HG02884 (cell line): ENCODE measurements around the gene DUSP22.
"Not testable (repeated sequence)": the region's sequence is repeated elsewhere in the genome, so short reads cannot be mapped to it uniquely, and the experiment has no call there.

Experiments
- ATAC-seq: cut with Tn5 transposase; IDR thresholded peaks from one replicate; pipeline ENCODE4 v1.9.1; 2021; ENCODE audit warnings: mild to moderate bottlenecking, moderate library complexity; ENCODE audit not compliant: unreplicated experiment

DUSP22 gene

DNA sequence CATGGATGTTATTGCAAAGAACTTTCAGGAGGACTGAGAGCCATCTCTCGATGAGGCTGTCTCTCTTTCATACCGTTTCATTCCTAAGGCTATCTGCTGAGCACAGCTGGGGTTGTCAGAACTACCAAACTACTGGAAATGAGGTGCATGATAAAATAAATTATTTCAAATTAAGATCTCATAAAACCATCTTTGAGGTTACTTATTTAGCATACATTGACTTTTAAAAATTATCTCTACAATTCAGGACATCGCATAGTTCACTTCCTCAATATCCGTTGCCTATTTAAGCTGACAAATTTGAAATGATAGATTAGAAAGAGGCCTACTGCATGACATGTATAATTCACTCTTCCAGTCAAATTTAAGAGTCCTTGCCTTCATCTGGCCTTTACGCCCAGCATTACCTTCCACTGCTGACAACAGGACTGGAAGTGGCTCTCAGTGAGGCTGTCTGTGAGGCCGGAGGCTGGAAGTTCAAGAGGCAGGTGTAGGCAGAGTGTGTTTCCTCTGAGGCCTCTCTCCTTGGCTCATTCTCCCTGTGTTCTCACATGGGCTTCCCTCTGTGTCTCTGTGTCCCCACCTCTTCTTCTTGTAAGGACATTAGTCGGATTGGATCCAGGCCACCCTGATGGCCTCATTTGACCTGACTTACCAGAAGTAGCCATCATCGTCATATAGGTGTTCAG, 12.8 kb upstream of the DUSP22 start:
- ATAC-seq: no peak

DNA sequence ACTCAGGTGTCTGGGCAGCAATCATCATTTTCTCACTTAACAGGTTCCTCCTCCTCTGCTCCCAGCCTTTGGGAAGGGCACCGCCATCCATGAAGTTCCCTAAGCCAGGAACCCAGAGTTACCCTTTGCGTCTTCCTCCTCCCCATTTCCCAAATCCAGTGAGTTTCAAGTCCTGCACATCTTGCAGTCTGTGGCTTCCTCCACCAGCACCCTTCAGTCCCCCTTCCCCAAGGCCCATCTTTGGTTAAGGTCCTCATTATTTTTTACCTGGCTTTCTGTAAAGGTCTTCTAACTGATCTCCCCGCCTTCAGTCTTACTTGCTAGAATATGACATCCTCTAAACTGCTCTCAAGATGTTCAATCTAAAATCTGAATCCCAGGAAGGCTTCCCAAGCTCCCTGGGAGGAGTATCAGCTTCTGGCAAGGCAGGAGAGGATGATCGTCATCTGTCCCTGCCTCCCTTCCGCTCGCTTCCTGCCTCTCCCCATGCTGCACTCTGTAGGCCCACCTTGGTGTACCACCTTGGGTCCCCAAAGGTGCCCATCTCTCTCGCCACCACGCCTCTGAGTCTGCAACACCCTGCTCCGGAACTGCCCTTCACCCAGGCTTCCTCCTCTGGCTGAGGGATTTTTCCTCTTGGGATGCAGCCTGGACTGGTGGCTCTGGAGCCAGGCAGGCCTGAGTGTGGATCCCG, 11.4 kb upstream of the DUSP22 start:
- ATAC-seq: no peak

- no peak for ATAC-seq
Observed at GRCh38 chr6:281469-282103, 10.7 kb upstream of the DUSP22 start.

- no peak for ATAC-seq
Observed at GRCh38 chr6:282177-282866, 10.0 kb upstream of the DUSP22 start.

GRCh38 chr6:282867-283416, 9.3 kb upstream of the DUSP22 start:
- no peak for ATAC-seq

DNA sequence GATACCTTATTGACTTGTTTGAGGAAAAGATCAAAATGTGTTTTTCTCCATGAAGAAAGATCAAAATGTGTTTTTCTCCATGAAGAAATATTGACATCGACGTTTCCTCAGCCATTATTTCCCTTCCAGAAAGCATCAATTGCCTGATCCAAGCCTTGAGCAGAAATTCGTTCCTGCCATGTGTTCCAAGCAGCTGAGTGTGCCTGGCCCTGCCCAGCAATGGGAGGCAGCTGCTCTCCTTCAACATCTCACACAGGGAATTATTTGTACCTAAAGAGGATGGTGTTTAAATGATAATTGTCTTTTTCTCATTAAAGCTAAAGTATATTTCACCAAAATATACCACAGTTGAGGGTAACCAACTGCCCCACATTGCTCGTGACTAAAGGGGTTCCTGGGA, 7.8 kb upstream of the DUSP22 start:
- ATAC-seq: no peak

GRCh38 chr6:285030-285771, 7.1 kb upstream of the DUSP22 start:
- no peak for ATAC-seq

DNA sequence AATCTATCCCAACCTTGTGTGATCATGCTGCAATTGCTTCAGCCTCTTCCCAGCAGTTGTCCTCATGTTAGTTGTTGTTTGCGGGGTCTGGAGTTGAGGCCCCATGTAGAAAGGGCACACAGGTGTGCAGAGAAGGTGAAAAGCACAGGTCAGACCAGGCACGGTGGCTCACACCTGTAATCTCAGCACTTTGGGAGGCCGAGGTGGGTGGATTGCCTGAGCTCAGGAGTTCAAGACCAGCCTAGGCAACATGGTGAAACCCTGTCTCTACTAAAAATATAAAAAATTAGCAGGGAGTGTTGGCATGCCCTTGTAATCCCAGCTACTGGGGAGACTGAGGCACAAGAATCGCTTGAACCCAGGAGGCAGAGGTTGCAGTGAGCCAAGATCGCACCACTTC, 6.4 kb upstream of the DUSP22 start:
- not testable (repeated sequence) for ATAC-seq

GRCh38 chr6:286681-287488, 5.4 kb upstream of the DUSP22 start:
- no peak for ATAC-seq

- ATAC-seq: no peak
Observed at GRCh38 chr6:287489-287860, 4.8 kb upstream of the DUSP22 start.

GRCh38 chr6:288866-289265, 3.4 kb upstream of the DUSP22 start:
- ATAC-seq: no peak

DNA sequence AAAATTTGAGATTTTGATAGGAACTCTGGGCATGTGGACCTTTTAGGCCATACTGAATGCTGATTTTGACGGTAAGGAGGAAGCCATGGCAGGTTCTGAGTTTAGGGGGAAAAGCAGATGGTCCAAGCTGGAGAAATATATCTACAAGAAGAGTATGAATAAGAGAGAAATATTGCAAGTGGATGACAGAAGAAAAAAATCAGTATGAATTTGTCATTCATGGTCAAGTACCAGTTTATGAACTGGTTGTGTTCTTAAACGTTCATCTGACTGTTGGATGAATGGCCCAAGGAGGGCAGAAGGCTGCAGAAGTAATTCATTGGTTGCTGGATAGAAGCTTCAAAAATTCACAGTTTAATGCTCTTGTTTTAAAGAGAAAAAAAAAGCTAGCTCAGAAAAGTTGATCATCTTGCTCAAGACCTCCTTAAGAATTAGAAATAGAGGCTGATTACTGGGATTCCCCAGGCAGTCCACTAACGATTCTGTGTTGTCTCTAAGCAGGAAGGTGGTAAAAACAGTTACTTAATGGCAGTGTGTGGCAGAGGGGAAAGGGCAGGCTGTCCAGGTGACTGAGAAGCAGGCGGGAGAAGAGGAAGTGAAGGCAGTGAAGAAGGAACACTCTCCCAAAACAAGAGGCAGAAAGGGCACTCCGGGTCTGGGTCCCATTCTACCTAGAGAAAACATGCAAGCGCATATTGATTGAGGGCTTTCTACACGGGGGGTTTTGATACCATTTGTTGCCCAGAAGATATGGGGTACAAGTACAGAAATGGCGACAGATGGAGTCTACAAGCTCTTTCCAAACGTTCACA, 2.0 kb upstream of the DUSP22 start:
- no peak for ATAC-seq

DNA sequence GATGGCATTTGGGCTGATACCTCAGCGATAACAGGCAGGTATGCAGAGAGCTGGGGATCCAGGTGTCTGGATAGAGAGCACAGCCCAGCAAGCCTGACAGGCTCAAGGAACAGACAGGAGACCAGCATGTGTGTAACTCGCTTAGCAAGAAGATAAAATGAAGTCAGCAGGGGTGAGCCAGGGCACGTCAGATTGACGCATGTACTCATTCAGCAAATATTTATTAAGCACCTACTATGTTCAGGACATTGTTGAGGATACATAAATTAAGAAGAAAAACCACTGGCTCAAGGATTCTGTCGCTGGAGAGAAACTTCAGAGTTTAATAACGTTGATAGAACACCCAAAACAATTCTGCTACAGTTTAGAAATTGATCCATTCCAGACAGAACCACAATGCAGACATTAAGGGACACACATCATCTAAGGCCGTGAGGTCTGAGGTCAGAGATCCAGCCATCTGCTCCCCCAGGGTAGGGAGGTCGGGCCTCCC, 1.0 kb upstream of the DUSP22 start:
- ATAC-seq: no peak

- ATAC-seq: peak; percentile 15
Observed at GRCh38 chr6:292506-293192, 362 bp downstream of the DUSP22 start.

- no peak for ATAC-seq
Observed at GRCh38 chr6:293193-294174, 1.2 kb downstream of the DUSP22 start.

DNA sequence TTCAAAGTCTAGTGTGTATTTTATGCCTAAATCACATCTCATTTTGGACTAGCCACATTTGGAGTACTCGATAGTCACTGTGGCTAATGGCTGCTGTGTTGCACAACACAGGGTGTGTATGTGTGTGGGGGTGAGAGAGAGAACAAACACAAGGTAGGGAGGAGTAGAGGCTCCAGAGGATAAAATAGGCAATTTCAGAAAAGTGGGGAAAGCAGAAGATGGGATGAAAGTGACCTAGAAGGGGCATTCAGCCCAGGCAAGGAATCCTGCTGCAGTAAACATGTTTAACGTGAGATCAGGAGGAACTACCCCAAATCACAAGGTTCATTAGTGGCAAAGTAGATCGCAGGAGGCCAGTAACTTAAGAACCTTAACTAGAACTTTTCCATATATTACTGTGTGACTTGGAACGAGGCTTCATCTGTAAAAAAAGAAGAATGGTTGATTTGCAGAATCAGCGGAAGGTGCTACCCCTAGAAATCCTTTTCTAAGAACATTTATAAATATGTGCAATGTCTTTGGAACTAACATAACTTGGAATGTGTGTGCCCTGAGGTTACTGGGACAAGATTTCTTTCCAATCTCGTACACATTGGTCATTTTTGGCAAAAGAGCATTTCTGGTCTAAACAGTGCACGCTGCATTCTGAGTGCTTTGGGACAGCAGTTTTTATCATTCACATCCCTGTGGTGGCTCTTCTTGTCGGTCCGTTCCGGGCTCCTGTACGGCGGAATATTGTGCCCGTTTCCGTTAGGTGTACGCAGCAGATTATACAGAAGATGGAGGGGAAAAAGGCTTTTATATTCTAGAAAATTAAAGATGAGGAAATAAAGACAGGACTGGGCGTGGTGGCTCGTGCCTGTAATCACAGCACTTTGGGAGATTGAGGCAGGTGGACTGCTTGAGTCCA, 2.6 kb downstream of the DUSP22 start:
- no peak for ATAC-seq
